ENCODE results near the gene MCTP1.
A peak's percentile ranks its signal among the peaks of the same experiment; 100 is the strongest.
"Not testable (repeated sequence)": the region's sequence is repeated elsewhere in the genome, so short reads cannot be mapped to it uniquely, and the experiment has no call there.

The MCTP1 gene

GRCh38 chr5:95177456-95177855 is 107.4 kb downstream of the MCTP1 start:
- no peak for DNase-seq

GRCh38 chr5:95175106-95175505 is 109.8 kb downstream of the MCTP1 start:
- DNase-seq = no peak

GRCh38 chr5:95172659-95173058 is 112.2 kb downstream of the MCTP1 start:
- no peak for DNase-seq

- no peak for DNase-seq
These were observed 120.0 kb downstream of the MCTP1 start for GRCh38 chr5:95164861-95165260.

GRCh38 chr5:95163079-95163478 is 121.8 kb downstream of the MCTP1 start:
- DNase-seq = peak; percentile 4

- no peak for DNase-seq
These were observed 122.5 kb downstream of the MCTP1 start for GRCh38 chr5:95162231-95162992.

- DNase-seq = no peak
These were observed 125.3 kb downstream of the MCTP1 start for GRCh38 chr5:95159603-95160002.

- no peak for DNase-seq
These were observed 129.0 kb downstream of the MCTP1 start for GRCh38 chr5:95155888-95156287.

- no peak for DNase-seq
These were observed 131.4 kb downstream of the MCTP1 start for GRCh38 chr5:95153511-95153910.

GRCh38 chr5:95152535-95152934 is 132.4 kb downstream of the MCTP1 start:
- DNase-seq = no peak

GRCh38 chr5:95152131-95152530 is 132.8 kb downstream of the MCTP1 start:
- DNase-seq = no peak

GRCh38 chr5:95151694-95152093 is 133.2 kb downstream of the MCTP1 start:
- no peak for DNase-seq

GRCh38 chr5:95149387-95149786 is 135.5 kb downstream of the MCTP1 start:
- DNase-seq = no peak

GRCh38 chr5:95148453-95148852 is 136.4 kb downstream of the MCTP1 start:
- no peak for DNase-seq

GRCh38 chr5:95143858-95144257 is 141.0 kb downstream of the MCTP1 start:
- DNase-seq = not testable (repeated sequence)

- DNase-seq = no peak
These were observed 142.7 kb downstream of the MCTP1 start for GRCh38 chr5:95142145-95142544.

- no peak for DNase-seq
These were observed 143.8 kb downstream of the MCTP1 start for GRCh38 chr5:95141141-95141540.

- no peak for DNase-seq
These were observed 150.6 kb downstream of the MCTP1 start for GRCh38 chr5:95134326-95134725.

GRCh38 chr5:95132096-95132495 is 152.8 kb downstream of the MCTP1 start:
- no peak for DNase-seq

GRCh38 chr5:95130941-95131340 is 154.0 kb downstream of the MCTP1 start:
- DNase-seq = no peak

GRCh38 chr5:95124731-95125130 is 160.2 kb downstream of the MCTP1 start:
- DNase-seq = no peak

- no peak for DNase-seq
These were observed 160.8 kb downstream of the MCTP1 start for GRCh38 chr5:95124101-95124500.

- DNase-seq = no peak
These were observed 170.0 kb downstream of the MCTP1 start for GRCh38 chr5:95114902-95115301.

GRCh38 chr5:95114305-95114704 is 170.6 kb downstream of the MCTP1 start:
- no peak for DNase-seq

GRCh38 chr5:95113489-95113888 is 171.4 kb downstream of the MCTP1 start:
- DNase-seq = no peak
